Right atrium auricular region (tissue), 2 donors: ENCODE results near the gene SLC39A7. TPM values are rescaled to one million over a fixed set of nuclear protein-coding genes. Genes with fewer than 3 reads are reported as not detected.

Experiments
- DNase-seq: peaks from one replicate; pipeline ENCODE4 v3.0.0-alpha.2; 2019; ENCODE audit warnings: low spot score
- H3K27ac ChIP-seq, 2 donors: fragments of 200-600 bp; sonication (generic); 1 replicate in 1 of 2; 2 replicates in 1 of 2; pipeline ENCODE4 v1.5.1; 2016 to 2019
- H3K27me3 ChIP-seq, 2 donors: fragments of 200-600 bp; sonication (generic); one replicate each; pipeline versions ENCODE4 v1.5.1 to v1.6.0; 2017 to 2019
- H3K36me3 ChIP-seq: fragments of 200-600 bp; sonication (generic); one replicate; pipeline ENCODE4 v1.5.1; 2016
- H3K4me1 ChIP-seq, 2 donors: fragments of 200-600 bp; sonication (generic); one replicate each; pipeline versions ENCODE4 v1.5.1 to v1.6.0; 2017 to 2019
- H3K4me3 ChIP-seq, 2 donors: fragments of 200-600 bp; sonication (generic); 1 replicate in 1 of 2; 2 replicates in 1 of 2; pipeline ENCODE4 v1.5.1; 2017 to 2019; ENCODE audit warnings: mild to moderate bottlenecking in 1 of 2, moderate library complexity in 1 of 2
- H3K9me3 ChIP-seq, 2 donors: fragments of 200-600 bp; sonication (generic); one replicate each; pipeline ENCODE4 v1.5.1; 2019
- total RNA-seq, 2 donors: library from RNA; depleted of rRNA; stranded (reverse); fragments of >200 nt; gene quantifications; one replicate each; pipeline ENCODE4 v1.1.0, GENCODE V29; 2016
- TF ChIP-seq, protein P1 (sequence below), 2 donors: fragments of 200-600 bp; sonication (generic); IDR thresholded peaks; one replicate each; pipeline ENCODE4 v1.5.1; 2019; ENCODE audit warnings: antibody characterized with exemption in 2 of 2

SLC39A7 gene
- total RNA-seq, 2 donors from 2014 or later = 67.0 to 70.0 TPM

DNA sequence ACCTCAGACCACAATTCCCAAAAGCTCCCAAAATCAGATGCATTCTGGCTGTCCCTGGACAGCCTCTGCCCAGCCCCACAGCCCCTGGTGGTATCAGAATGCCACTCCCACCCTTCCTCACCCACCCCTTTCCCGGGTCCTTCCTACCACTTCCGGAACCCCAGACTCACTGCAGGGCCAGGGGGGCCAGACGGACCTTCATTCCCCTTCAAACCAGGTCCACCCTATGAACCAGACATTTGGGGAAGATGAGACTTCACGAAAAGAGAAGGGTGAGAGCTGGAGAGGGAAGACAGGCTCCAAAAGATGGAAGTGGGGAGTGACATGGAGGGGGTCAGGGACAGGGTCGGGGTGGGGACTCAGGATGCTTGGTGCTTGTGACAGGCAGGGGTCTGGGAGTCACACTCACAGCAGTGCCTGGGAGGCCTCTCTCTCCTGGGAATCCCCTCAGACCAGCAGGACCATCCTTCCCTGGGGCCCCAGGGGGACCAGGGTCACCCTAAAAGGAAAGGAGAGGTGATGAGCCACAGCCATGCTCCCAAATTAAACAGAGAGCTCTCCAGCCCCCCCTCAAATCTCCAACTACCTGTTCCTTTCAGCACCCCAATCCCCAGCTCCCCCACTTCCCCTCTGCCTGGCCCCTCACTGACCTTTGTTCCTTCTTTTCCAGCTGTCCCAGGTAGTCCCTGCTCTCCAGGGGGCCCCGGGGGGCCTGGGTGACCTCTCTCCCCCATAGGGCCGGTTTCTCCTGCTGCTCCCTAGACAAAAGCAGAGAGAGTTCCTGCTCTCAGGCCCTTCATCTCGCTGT is 28.6 kb upstream of the SLC39A7 start:
- DNase-seq = no peak
- no peaks in the 10 kb centered on the region for H3K9me3 ChIP-seq
- no peak overlapping the region for H3K4me3 ChIP-seq
- H3K27me3 ChIP-seq = no peaks in the 10 kb centered on the region
- no peaks in the 10 kb centered on the region for H3K36me3 ChIP-seq
- no peaks in the 10 kb centered on the region for H3K4me1 ChIP-seq
- TF ChIP-seq, protein P1, sequence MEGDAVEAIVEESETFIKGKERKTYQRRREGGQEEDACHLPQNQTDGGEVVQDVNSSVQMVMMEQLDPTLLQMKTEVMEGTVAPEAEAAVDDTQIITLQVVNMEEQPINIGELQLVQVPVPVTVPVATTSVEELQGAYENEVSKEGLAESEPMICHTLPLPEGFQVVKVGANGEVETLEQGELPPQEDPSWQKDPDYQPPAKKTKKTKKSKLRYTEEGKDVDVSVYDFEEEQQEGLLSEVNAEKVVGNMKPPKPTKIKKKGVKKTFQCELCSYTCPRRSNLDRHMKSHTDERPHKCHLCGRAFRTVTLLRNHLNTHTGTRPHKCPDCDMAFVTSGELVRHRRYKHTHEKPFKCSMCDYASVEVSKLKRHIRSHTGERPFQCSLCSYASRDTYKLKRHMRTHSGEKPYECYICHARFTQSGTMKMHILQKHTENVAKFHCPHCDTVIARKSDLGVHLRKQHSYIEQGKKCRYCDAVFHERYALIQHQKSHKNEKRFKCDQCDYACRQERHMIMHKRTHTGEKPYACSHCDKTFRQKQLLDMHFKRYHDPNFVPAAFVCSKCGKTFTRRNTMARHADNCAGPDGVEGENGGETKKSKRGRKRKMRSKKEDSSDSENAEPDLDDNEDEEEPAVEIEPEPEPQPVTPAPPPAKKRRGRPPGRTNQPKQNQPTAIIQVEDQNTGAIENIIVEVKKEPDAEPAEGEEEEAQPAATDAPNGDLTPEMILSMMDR (IDR thresholded peaks at IDR 0.05) = no peak
- H3K27ac ChIP-seq = no peak overlapping the region

DNA sequence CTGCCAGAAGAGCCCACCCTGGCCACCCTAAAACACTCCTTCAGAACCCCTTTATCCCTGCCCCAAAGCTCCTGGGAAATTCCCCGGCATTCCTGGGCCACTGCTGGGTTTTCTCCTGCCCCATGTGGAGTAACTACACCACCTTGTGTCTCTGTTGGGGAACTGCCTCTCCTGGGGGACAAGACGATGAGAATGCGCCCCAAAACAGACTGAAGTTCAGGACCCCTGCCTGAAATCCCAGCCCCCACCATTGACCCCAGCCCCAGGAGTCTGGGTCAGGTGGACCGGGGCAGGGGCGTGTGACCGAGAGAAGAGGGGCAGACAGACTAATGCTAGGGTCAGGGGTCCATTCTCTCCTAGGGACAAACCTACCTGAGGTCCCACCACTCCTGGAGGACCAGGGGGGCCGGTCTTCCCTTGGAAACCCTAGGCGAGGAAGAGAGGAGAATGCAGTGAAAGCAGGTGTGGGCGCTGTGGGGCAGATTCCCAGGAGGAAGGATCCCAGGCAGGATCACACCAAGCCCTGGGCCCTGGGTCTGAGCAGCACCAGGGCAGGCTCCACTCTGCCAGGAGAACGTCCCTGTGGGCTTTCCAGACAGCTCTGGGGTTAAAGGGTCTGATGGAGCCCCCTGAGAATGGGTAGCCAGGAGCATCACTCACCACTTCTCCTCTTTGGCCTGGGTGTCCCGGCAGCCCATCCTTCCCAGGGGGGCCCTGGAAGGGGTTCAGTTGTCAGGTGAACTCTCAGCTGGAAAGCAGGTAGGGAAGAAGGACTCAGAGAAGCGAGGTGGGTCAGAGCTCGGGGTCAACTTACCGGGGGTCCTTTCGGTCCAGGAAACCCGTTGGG is 27.8 kb upstream of the SLC39A7 start:
- H3K27ac ChIP-seq = no peak overlapping the region
- TF ChIP-seq, protein P1 (IDR thresholded peaks at IDR 0.05) = peak in 1 of 2 donors; percentile 49
- DNase-seq = no peak

GRCh38 chr6:33173535-33174180 is 27.0 kb upstream of the SLC39A7 start:
- Histone ChIP-seq H3K27ac (no peak overlapping the region), H3K27me3 (no peaks in the 10 kb centered on the region), H3K4me3 (no peak overlapping the region), H3K4me1 (no peaks in the 10 kb centered on the region), H3K9me3 (no peaks in the 10 kb centered on the region), H3K36me3 (no peaks in the 10 kb centered on the region)
- DNase-seq = no peak
- TF ChIP-seq, protein P1 (IDR thresholded peaks at IDR 0.05) = no peak

More for the DNA sequence above, 27.8 kb upstream of the SLC39A7 start:
- Histone ChIP-seq H3K27me3 (no peaks in the 10 kb centered on the region), H3K4me1 (no peaks in the 10 kb centered on the region), H3K4me3 (no peak overlapping the region), H3K9me3 (no peaks in the 10 kb centered on the region), H3K36me3 (no peaks in the 10 kb centered on the region)

DNA sequence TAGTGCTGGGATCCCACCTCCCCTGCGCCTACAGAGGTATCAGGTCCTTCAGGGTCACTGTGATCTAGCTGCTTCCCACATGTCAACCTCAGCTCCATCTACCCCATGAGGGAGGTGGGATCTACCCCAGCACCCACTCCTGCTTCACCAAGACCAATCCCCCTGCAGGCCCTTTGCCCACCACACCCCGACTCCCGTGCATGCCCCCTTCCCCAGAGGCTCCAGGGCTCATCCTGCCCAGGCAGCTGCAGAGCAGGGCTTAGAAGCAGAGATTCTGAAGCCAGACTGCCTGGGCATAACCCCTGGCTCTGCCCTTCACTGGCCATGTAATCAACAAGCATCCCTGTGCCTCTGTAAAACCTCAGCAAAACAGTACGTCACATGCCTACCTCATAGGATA is 25.9 kb upstream of the SLC39A7 start:
- Histone ChIP-seq H3K4me3 (no peak overlapping the region), H3K27ac (no peak overlapping the region), H3K4me1 (no peaks in the 10 kb centered on the region), H3K36me3 (no peaks in the 10 kb centered on the region), H3K9me3 (no peaks in the 10 kb centered on the region), H3K27me3 (no peaks in the 10 kb centered on the region)
- DNase-seq = no peak
- TF ChIP-seq, protein P1 (IDR thresholded peaks at IDR 0.05) = no peak

- Histone ChIP-seq H3K4me1 (no peaks in the 10 kb centered on the region), H3K27ac (no peak overlapping the region), H3K9me3 (no peaks in the 10 kb centered on the region), H3K27me3 (no peaks in the 10 kb centered on the region), H3K4me3 (no peak overlapping the region), H3K36me3 (no peaks in the 10 kb centered on the region)
- DNase-seq = no peak
- TF ChIP-seq, protein P1 (IDR thresholded peaks at IDR 0.05) = no peak
Measured at GRCh38 chr6:33175436-33176069, 25.1 kb upstream of the SLC39A7 start.
